ENCODE results near the gene DAZAP1.

DNA sequence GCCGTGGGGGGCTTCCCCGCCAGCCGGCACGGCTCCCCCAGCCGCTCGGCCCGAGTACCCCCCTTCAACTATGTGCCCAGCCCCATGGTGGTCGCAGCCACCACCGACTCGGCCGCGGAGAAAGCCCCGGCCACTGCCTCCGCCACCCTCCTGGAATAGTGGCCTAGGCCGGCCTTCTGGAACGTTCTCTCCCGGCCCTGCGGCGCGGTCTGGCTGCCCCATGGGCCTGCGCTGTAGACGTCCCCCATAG, 62.6 kb downstream of the DAZAP1 start:
- TF ChIP-seq, protein P1, sequence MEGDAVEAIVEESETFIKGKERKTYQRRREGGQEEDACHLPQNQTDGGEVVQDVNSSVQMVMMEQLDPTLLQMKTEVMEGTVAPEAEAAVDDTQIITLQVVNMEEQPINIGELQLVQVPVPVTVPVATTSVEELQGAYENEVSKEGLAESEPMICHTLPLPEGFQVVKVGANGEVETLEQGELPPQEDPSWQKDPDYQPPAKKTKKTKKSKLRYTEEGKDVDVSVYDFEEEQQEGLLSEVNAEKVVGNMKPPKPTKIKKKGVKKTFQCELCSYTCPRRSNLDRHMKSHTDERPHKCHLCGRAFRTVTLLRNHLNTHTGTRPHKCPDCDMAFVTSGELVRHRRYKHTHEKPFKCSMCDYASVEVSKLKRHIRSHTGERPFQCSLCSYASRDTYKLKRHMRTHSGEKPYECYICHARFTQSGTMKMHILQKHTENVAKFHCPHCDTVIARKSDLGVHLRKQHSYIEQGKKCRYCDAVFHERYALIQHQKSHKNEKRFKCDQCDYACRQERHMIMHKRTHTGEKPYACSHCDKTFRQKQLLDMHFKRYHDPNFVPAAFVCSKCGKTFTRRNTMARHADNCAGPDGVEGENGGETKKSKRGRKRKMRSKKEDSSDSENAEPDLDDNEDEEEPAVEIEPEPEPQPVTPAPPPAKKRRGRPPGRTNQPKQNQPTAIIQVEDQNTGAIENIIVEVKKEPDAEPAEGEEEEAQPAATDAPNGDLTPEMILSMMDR (conservative IDR thresholded peaks at IDR 0.05; ENCODE audit: low read depth, low read length): no peak
- TF ChIP-seq EZH2phosphoT487 (IDR thresholded peaks at IDR 0.05; ENCODE audit: borderline replicate concordance, low read length) (no peak), EZH2 (IDR thresholded peaks at IDR 0.05; ENCODE audit: low read length, unreplicated experiment) (no peak)
